ENCODE measurements around the gene RFFL. TPM values are rescaled to one million over a fixed set of nuclear protein-coding genes. Genes with fewer than 3 reads are reported as not detected.

The RFFL gene
- total RNA-seq, 1 experiment from 2014 or later, result 40.3 TPM

- TF ChIP-seq YY1 (IDR thresholded peaks at IDR 0.05; ENCODE audit: extremely low read depth, insufficient replicate concordance, low read depth, low read length) (no peak), ZFX (IDR thresholded peaks at IDR 0.05) (no peak), CTCF (IDR thresholded peaks at IDR 0.05 in 2 of 3, conservative IDR thresholded peaks at IDR 0.05 in 1 of 3; ENCODE audit: borderline replicate concordance in 1 of 3, insufficient read depth in 1 of 3, low read depth in 2 of 3, low read length in 2 of 3) (no peak), POLR2AphosphoS5 (IDR thresholded peaks at IDR 0.05; ENCODE audit: low read depth, low read length) (no peak), EGR1 (IDR thresholded peaks at IDR 0.05; ENCODE audit: low read depth) (no peak)
Measured at GRCh38 chr17:35073183-35073790, 9.8 kb upstream of the RFFL start (continued).

- no peaks in the 10 kb centered on the region for H3K9me2 ChIP-seq (ENCODE audit: insufficient read depth)
- H3K36me3 ChIP-seq (ENCODE audit: control insufficient read depth in 1 of 2, insufficient read depth in 2 of 2, low read length in 2 of 2), result 0 out of 4 replicates have a peak, but pooled peaks cover 0 to 4% of the 10 kb centered on the region in 2 experiments
- no peak for DNase-seq (ENCODE audit: low read depth, low spot score)
- no peaks in the 10 kb centered on the region for H4K20me1 ChIP-seq (ENCODE audit: insufficient read depth)
- RAD21 ChIA-PET (ENCODE audit: low non-redundant PET in 1 of 2, low total read pairs in 2 of 2, uncharacterized antibody in 2 of 2, unreplicated experiment in 2 of 2), result no interaction called here
- H3K9ac ChIP-seq (ENCODE audit: low read length), result no peak overlapping the region
- no peaks in the 10 kb centered on the region for H3K27me3 ChIP-seq (ENCODE audit: insufficient read depth, low read length)
- TF ChIP-seq ATF3 (IDR thresholded peaks at IDR 0.05), result no peak
- TF ChIP-seq REST (IDR thresholded peaks at IDR 0.05; ENCODE audit: low read depth), result no peak
- TF ChIP-seq ZFX (IDR thresholded peaks at IDR 0.05), result no peak
- TF ChIP-seq POLR2A (IDR thresholded peaks at IDR 0.05; ENCODE audit: borderline replicate concordance, extremely low read depth, insufficient read depth, insufficient read length), result no peak
- TF ChIP-seq EZH2 (IDR thresholded peaks at IDR 0.05), result no peak
- no peak for TF ChIP-seq TCF7L2 (IDR thresholded peaks at IDR 0.05; ENCODE audit: borderline replicate concordance, extremely low read depth, insufficient read depth, insufficient read length)
- TF ChIP-seq POLR2AphosphoS5 (IDR thresholded peaks at IDR 0.05; ENCODE audit: low read depth, low read length), result no peak
- no peak for TF ChIP-seq FOSL1 (IDR thresholded peaks at IDR 0.05; ENCODE audit: low read depth)
- TF ChIP-seq CBX3 (IDR thresholded peaks at IDR 0.05; ENCODE audit: low read depth), result no peak
- H3K4me1 ChIP-seq (ENCODE audit: control insufficient read depth in 1 of 2, insufficient read depth in 2 of 2, low read length in 2 of 2), result peaks cover 19 to 24% of the 10 kb centered on the region in 2 experiments
- peaks cover 63% of the 10 kb centered on the region for H3K79me2 ChIP-seq (ENCODE audit: insufficient read depth, low read length)
- no peak overlapping the region for H2AFZ ChIP-seq (ENCODE audit: low read depth, low read length, poor library complexity, severe bottlenecking)
- no TSS peak for BruUV-seq (replicated peaks)
- POLR2A ChIA-PET, result no interaction called here
- H3K27ac ChIP-seq (ENCODE audit: low read depth, low read length), result no peak overlapping the region
- H3K4me2 ChIP-seq (ENCODE audit: low read length), result no peak overlapping the region
- H3K9me3 ChIP-seq (ENCODE audit: control insufficient read depth in 1 of 2, insufficient read depth in 1 of 2, low read depth in 1 of 2, low read length in 2 of 2), result no peaks in the 10 kb centered on the region
- intact Hi-C loops (cut with micrococcal nuclease), result no loop called here
- CTCF ChIA-PET, result interaction anchor here (1.0 kb wide), 1 partner anchor 21 kb away, joined by 4 read pairs; no protein-coding TSS in a partner anchor
- no peak for ATAC-seq
- H3K4me3 ChIP-seq (replicated peaks in 1 of 2; ENCODE audit: low read depth in 1 of 2, low read length in 2 of 2), result no peak overlapping the region
Measured at GRCh38 chr17:35069311-35069710, 5.8 kb upstream of the RFFL start.

Data from HCT116 (cell line).